SK-N-SH (cell line): Measurements from ENCODE around the gene SQOR. TPM values are rescaled to one million over a fixed set of nuclear protein-coding genes. Genes with fewer than 3 reads are reported as not detected.

Source experiments
- CTCF ChIA-PET: fragments of 300-600, 350-600 bp; formaldehyde crosslinking; extraction: SDS; loops from one replicate; lab custom pipeline; 2021; lab: Yijun Ruan, JAX
- POLR2A ChIA-PET: fragments of 350-600 bp; sonication (Branson Sonifier 250); formaldehyde crosslinking; extraction: SDS; loops from one replicate; lab custom pipeline; 2020; ENCODE audit warnings: antibody characterized with exemption, inconsistent platforms; lab: Yijun Ruan, JAX
- DNase-seq: peaks from one replicate; pipeline ENCODE4 v3.0.0; 2012
- H2AFZ ChIP-seq: fragments of 200-600 bp; sonication (generic); 2 replicates; pipeline ENCODE4 v1.8.1; 2016; ENCODE audit warnings: antibody characterized with exemption, mild to moderate bottlenecking, low read depth
- H3F3A ChIP-seq: fragments of 200-600 bp; sonication (generic); replicated peaks from 2 replicates; pipeline ENCODE3; 2016; ENCODE audit warnings: antibody characterized with exemption, mild to moderate bottlenecking; ENCODE audit not compliant: insufficient read depth
- H3K27ac ChIP-seq, 2 experiments: fragments of 200-500 bp in 1 of 2; fragments of 200-600 bp in 1 of 2; sonication (Bioruptor generic) in 1 of 2; sonication (generic), shearing (Covaris generic) in 1 of 2; 2 replicates each; pipeline versions ENCODE4 v1.5.1 to v1.6.1; 2014 to 2016; ENCODE audit warnings: low read depth in 2 of 2, inconsistent platforms in 1 of 2, low read length in 1 of 2, mild to moderate bottlenecking in 1 of 2, mixed read lengths in 1 of 2
- H3K27me3 ChIP-seq: fragments of 200-600 bp; sonication (generic), shearing (Covaris generic); 2 replicates; pipeline ENCODE4 v1.6.1; 2016; ENCODE audit warnings: mixed run types; ENCODE audit not compliant: insufficient read depth
- H3K36me3 ChIP-seq, 2 experiments: fragments of 200-500 bp in 1 of 2; fragments of 200-600 bp in 1 of 2; sonication (Bioruptor generic) in 1 of 2; sonication (generic) in 1 of 2; replicated peaks in 1 of 2; 2 replicates each; pipeline versions ENCODE3 to v1.5.1; 2014 to 2016; ENCODE audit warnings: low read length in 1 of 2, mild to moderate bottlenecking in 1 of 2; ENCODE audit not compliant: insufficient read depth in 2 of 2, control insufficient read depth in 1 of 2
- H3K4me1 ChIP-seq, 2 experiments: fragments of 200-500 bp in 1 of 2; fragments of 200-600 bp in 1 of 2; sonication (Bioruptor generic) in 1 of 2; sonication (generic), shearing (Covaris generic) in 1 of 2; 2 replicates each; pipeline versions ENCODE4 v1.5.1 to v1.6.1; 2014 to 2016; ENCODE audit warnings: low read depth in 1 of 2, low read length in 1 of 2, mixed run types in 1 of 2; ENCODE audit not compliant: insufficient read depth in 2 of 2, control insufficient read depth in 1 of 2
- H3K4me2 ChIP-seq: fragments of 200-600 bp; sonication (generic), shearing (Covaris generic); 2 replicates; pipeline ENCODE4 v1.6.1; 2017; ENCODE audit warnings: mixed run types
- H3K4me3 ChIP-seq, 2 experiments: fragments of 200-500 bp in 1 of 2; fragments of 200-600 bp in 1 of 2; sonication (Bioruptor generic) in 1 of 2; sonication (generic), shearing (Covaris generic) in 1 of 2; 2 replicates each; pipeline versions ENCODE4 v1.5.1 to v1.8.1; 2014 to 2016; ENCODE audit warnings: low read depth in 2 of 2, inconsistent platforms in 1 of 2, low read length in 1 of 2, mild to moderate bottlenecking in 1 of 2, mixed read lengths in 1 of 2, moderate library complexity in 1 of 2
- H3K79me2 ChIP-seq: fragments of 200-600 bp; sonication (generic); 2 replicates; pipeline ENCODE4 v1.8.1; 2017; ENCODE audit warnings: mild to moderate bottlenecking; ENCODE audit not compliant: insufficient read depth
- H3K9ac ChIP-seq: fragments of 200-600 bp; sonication (generic); 2 replicates; pipeline ENCODE4 v1.6.1; 2017; ENCODE audit warnings: mixed run types
- H3K9me2 ChIP-seq: fragments of 200-600 bp; sonication (generic); 2 replicates; pipeline ENCODE4 v1.6.1; 2017; ENCODE audit warnings: mixed run types
- H3K9me3 ChIP-seq: fragments of 200-600 bp; sonication (generic); 2 replicates; pipeline ENCODE4 v1.6.1; 2017; ENCODE audit warnings: mixed run types, mild to moderate bottlenecking, moderate library complexity
- H4K20me1 ChIP-seq: fragments of 200-600 bp; sonication (generic); 2 replicates; pipeline ENCODE4 v1.6.1; 2017; ENCODE audit warnings: mild to moderate bottlenecking, mixed run types; ENCODE audit not compliant: insufficient read depth
- CHD2 ChIP-seq: fragments of 150-350 bp; IDR thresholded peaks from 2 replicates; pipeline ENCODE4 v1.6.1; 2018; ENCODE audit warnings: low read length; ENCODE audit not compliant: partially characterized antibody
- EP300 ChIP-seq, 2 experiments: IDR thresholded peaks; 2 replicates each; pipeline versions ENCODE4 v1.4.0 to v1.6.1; 2012; ENCODE audit warnings: borderline replicate concordance in 1 of 2, low read depth in 1 of 2, low read length in 1 of 2
- EZH2phosphoT487 ChIP-seq: fragments of 200-600 bp; sonication (generic); IDR thresholded peaks from 2 replicates; pipeline ENCODE4 v1.6.1; 2017; ENCODE audit warnings: low read depth, mixed run types, mild to moderate bottlenecking, antibody characterized with exemption, moderate library complexity, borderline replicate concordance
- FOSL2 ChIP-seq: IDR thresholded peaks from 2 replicates; pipeline ENCODE4 v1.4.0; 2012; ENCODE audit warnings: low read depth, mild to moderate bottlenecking, moderate library complexity, borderline replicate concordance
- FOXJ3 ChIP-seq: sonication (generic); formaldehyde crosslinking; IDR thresholded peaks from 2 replicates; pipeline ENCODE4 v1.5.1; 2020; ENCODE audit warnings: mild to moderate bottlenecking, missing genetic modification reagents
- FOXM1 ChIP-seq: IDR thresholded peaks from 2 replicates; pipeline ENCODE4 v1.4.0; 2012; ENCODE audit warnings: low read depth, mild to moderate bottlenecking
- GATA2 ChIP-seq: sonication (generic); formaldehyde crosslinking; IDR thresholded peaks from 2 replicates; pipeline ENCODE4 v1.5.0; 2020; ENCODE audit warnings: mild to moderate bottlenecking, missing genetic modification reagents
- JUND ChIP-seq: IDR thresholded peaks from 2 replicates; pipeline ENCODE4 v1.4.0; 2012
- MAX ChIP-seq: IDR thresholded peaks from 2 replicates; pipeline ENCODE4 v1.4.0; 2012; ENCODE audit warnings: low read depth
- MEF2A ChIP-seq: IDR thresholded peaks from 2 replicates; pipeline ENCODE4 v1.4.0; 2012; ENCODE audit warnings: low read depth, borderline replicate concordance
- NFIC ChIP-seq: IDR thresholded peaks from 2 replicates; pipeline ENCODE4 v1.4.0; 2012; ENCODE audit warnings: borderline replicate concordance
- NRF1 ChIP-seq: IDR thresholded peaks from 2 replicates; pipeline ENCODE4 v1.6.1; 2012; ENCODE audit warnings: low read depth, mild to moderate bottlenecking, low read length
- RCOR1 ChIP-seq: fragments of 150-350 bp; IDR thresholded peaks from 2 replicates; pipeline ENCODE4 v1.6.1; 2017; ENCODE audit warnings: antibody characterized with exemption, low read length
- RXRA ChIP-seq: IDR thresholded peaks from 2 replicates; pipeline ENCODE4 v1.4.0; 2012; ENCODE audit warnings: low read depth, mild to moderate bottlenecking, borderline replicate concordance
- SIN3A ChIP-seq: IDR thresholded peaks from 2 replicates; pipeline ENCODE4 v1.6.1; 2012; ENCODE audit warnings: low read depth, mild to moderate bottlenecking, low read length, moderate library complexity, borderline replicate concordance
- SMC3 ChIP-seq: IDR thresholded peaks from 2 replicates; pipeline ENCODE4 v1.6.1; 2012; ENCODE audit warnings: low read depth, low read length, improper control_type of control experiment
- TAF1 ChIP-seq: IDR thresholded peaks from 2 replicates; pipeline ENCODE4 v1.6.1; 2012; ENCODE audit warnings: low read depth, mild to moderate bottlenecking, low read length, moderate library complexity, borderline replicate concordance
- TEAD4 ChIP-seq: IDR thresholded peaks from 2 replicates; pipeline ENCODE4 v1.4.0; 2012; ENCODE audit warnings: mild to moderate bottlenecking, borderline replicate concordance; ENCODE audit not compliant: insufficient read depth
- YY1 ChIP-seq: IDR thresholded peaks from 2 replicates; pipeline ENCODE4 v1.4.0; 2012; ENCODE audit warnings: low read depth, mild to moderate bottlenecking
- WGBS: methylation state at CpG from one replicate; pipeline ENCODE4 v1.1.6; 2017; ENCODE audit warnings: low lambda C conversion rate; 5-methylcytosine and 5-hydroxymethylcytosine counted together
- polyA plus RNA-seq, 3 experiments: library from polyadenylated mRNA; depleted of rRNA; stranded (reverse); fragments of >200 nt; gene quantifications; 2 replicates each; pipeline ENCODE4 v1.2.3, GENCODE V29; 2012
- TF ChIP-seq, protein P1 (sequence below): fragments of 200-600 bp; sonication (generic); IDR thresholded peaks from 2 replicates; pipeline ENCODE4 v1.6.1; 2017; ENCODE audit warnings: antibody characterized with exemption, mild to moderate bottlenecking, moderate library complexity

SQOR gene
- polyA plus RNA-seq, 1 of the 3 experiments (the other 2 are of a cell fraction): 7.8 TPM

DNA sequence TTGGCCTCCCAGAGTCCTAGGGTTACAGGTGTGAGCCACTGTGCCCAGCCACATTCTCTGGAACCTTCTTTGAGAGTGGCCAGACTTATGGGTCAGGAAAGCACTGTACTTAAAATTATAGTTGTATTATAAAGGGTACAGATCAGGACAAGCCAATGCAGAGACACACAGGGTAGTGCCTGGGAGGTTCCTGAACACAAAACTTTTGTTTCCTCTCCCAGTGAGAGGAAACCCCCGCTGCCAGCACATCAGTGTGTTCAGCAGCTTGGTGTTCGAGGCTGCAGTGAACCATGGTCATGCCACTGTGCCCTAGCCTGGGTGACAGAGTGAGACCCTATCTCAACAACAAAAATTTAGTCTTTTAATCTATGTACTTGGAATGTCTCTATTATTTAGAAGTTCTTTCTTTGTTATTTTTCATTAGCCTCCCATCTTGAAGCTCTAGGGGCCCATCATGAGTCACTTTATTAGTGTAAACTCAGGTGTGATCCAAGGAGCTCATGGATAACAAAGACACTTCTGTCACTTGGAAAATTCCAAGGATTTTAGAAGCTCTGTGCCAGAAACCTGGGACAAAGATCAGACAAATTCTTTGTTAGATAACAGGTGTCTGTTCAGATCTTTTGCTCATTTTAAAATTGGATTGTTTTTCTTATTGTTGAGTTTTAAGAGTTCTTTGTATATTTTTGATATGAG lies 39.8 kb upstream of the SQOR start:
- no peak overlapping the region for H2AFZ ChIP-seq
- peaks cover 70% of the 10 kb centered on the region for H3K79me2 ChIP-seq
- WGBS: 100% methylated on average over 2 of the region's 2 CpGs
- no peak for DNase-seq
- no peak overlapping the region for H3K9ac ChIP-seq
- H3K27ac ChIP-seq: no peak overlapping the region
- no peak overlapping the region for H3K4me2 ChIP-seq
- H4K20me1 ChIP-seq: no peaks in the 10 kb centered on the region
- POLR2A ChIA-PET: interaction anchor here (0.6 kb wide), 1 partner anchor 16 kb away, joined by 3 read pairs; no protein-coding TSS in a partner anchor
- H3K9me2 ChIP-seq: no peaks in the 10 kb centered on the region
- H3K9me3 ChIP-seq: no peaks in the 10 kb centered on the region
- no peaks in the 10 kb centered on the region for H3F3A ChIP-seq
- TF ChIP-seq CHD2 (no peak), EP300 (IDR thresholded peaks at IDR 0.05; ENCODE audit: borderline replicate concordance in 1 of 2, low read depth in 1 of 2, low read length in 1 of 2) (no peak), RXRA (no peak), RCOR1 (no peak), GATA2 (CRISPR knock-in tag) (no peak), FOXM1 (no peak), SIN3A (no peak), FOXJ3 (no peak), YY1 (no peak), SMC3 (no peak), MEF2A (no peak), TAF1 (no peak), EZH2phosphoT487 (no peak), FOSL2 (no peak), NRF1 (no peak), MAX (no peak), JUND (no peak), NFIC (no peak), TEAD4 (no peak)
- TF ChIP-seq, protein P1, sequence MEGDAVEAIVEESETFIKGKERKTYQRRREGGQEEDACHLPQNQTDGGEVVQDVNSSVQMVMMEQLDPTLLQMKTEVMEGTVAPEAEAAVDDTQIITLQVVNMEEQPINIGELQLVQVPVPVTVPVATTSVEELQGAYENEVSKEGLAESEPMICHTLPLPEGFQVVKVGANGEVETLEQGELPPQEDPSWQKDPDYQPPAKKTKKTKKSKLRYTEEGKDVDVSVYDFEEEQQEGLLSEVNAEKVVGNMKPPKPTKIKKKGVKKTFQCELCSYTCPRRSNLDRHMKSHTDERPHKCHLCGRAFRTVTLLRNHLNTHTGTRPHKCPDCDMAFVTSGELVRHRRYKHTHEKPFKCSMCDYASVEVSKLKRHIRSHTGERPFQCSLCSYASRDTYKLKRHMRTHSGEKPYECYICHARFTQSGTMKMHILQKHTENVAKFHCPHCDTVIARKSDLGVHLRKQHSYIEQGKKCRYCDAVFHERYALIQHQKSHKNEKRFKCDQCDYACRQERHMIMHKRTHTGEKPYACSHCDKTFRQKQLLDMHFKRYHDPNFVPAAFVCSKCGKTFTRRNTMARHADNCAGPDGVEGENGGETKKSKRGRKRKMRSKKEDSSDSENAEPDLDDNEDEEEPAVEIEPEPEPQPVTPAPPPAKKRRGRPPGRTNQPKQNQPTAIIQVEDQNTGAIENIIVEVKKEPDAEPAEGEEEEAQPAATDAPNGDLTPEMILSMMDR: no peak
- H3K27me3 ChIP-seq: no peaks in the 10 kb centered on the region
- peaks cover under 1 to 6% of the 10 kb centered on the region in 2 experiments; a peak in 2 of 4 replicates for H3K4me1 ChIP-seq
- CTCF ChIA-PET: interaction anchor here (0.9 to 3.6 kb wide), 5 partner anchors 16 to 138 kb away, joined by 3 to 16 read pairs (median 5); no protein-coding TSS in a partner anchor
- peaks cover 0 to 41% of the 10 kb centered on the region in 2 experiments for H3K36me3 ChIP-seq
- H3K4me3 ChIP-seq: no peak overlapping the region
